Panc1 (cell line): ENCODE results near the gene GABRG3.

ENCODE experiments used
- CTCF ChIP-seq: fragments of 450-650 bp; IDR thresholded peaks from 2 replicates; pipeline ENCODE4 v1.5.1; 2017; ENCODE audit warnings: mild to moderate bottlenecking
- POLR2AphosphoS5 ChIP-seq: IDR thresholded peaks from 2 replicates; pipeline ENCODE4 v1.6.1; 2012; ENCODE audit warnings: mild to moderate bottlenecking, low read depth, low read length, moderate library complexity
- REST ChIP-seq, 2 experiments: IDR thresholded peaks; 2 replicates each; pipeline ENCODE4 v1.6.1; 2011 to 2012; ENCODE audit warnings: low read depth in 2 of 2, control low read depth in 1 of 2, low read length in 1 of 2, mild to moderate bottlenecking in 1 of 2, moderate library complexity in 1 of 2; ENCODE audit not compliant: insufficient read depth in 1 of 2
- SIN3A ChIP-seq: IDR thresholded peaks from 2 replicates; pipeline ENCODE4 v1.6.1; 2012; ENCODE audit warnings: low read depth, mild to moderate bottlenecking, low read length, moderate library complexity, borderline replicate concordance; ENCODE audit not compliant: insufficient read depth
- TCF7L2 ChIP-seq: IDR thresholded peaks from 2 replicates; pipeline ENCODE4 v1.6.1; 2011; ENCODE audit warnings: mild to moderate bottlenecking, low read depth, low read length, inconsistent platforms

- no peak for TF ChIP-seq REST (IDR thresholded peaks at IDR 0.05; ENCODE audit: insufficient read depth in 1 of 2, low read depth in 2 of 2, low read length in 1 of 2)
- TF ChIP-seq CTCF = no peak
- TF ChIP-seq POLR2AphosphoS5 = no peak
- TF ChIP-seq TCF7L2 = no peak
- no peak for TF ChIP-seq SIN3A
Measured at GRCh38 chr15:27549746-27550145, 578.8 kb downstream of the GABRG3 start.
